H1 (cell line): ENCODE data around the gene PGA5. TPM values are rescaled to one million over a fixed set of nuclear protein-coding genes. Genes with fewer than 3 reads are reported as not detected.
"Not testable (repeated sequence)": the region's sequence is repeated elsewhere in the genome, so short reads cannot be mapped to it uniquely, and the experiment has no call there.

ENCODE experiments used
- CTCF ChIA-PET: fragments of 300-600 bp; sonication (Branson Sonifier 250); formaldehyde crosslinking; loops from one replicate; lab custom pipeline; 2021; ENCODE audit not compliant: partially characterized antibody; lab: Charles Lee
- POLR2A ChIA-PET: fragments of 300-600 bp; sonication (Branson Sonifier 250); formaldehyde crosslinking; loops from one replicate; lab custom pipeline; 2021; ENCODE audit warnings: inconsistent platforms; ENCODE audit not compliant: partially characterized antibody; lab: Charles Lee
- DNase-seq, 2 experiments: peaks; one replicate each; pipeline versions ENCODE4 v3.0.0 to v3.0.0-alpha.2; 2010 to 2022; ENCODE audit warnings: low spot score in 2 of 2, low read depth in 1 of 2, mixed read lengths in 1 of 2
- FAIRE-seq: peaks from 2 replicates; lab custom pipeline; 2011; peaks lifted over from hg19 to GRCh38; lab: Jason Lieb, UNC
- H2AFZ ChIP-seq: 2 replicates; pipeline ENCODE4 v1.8.1; 2012; ENCODE audit warnings: low read length, inconsistent platforms
- H2AK5ac ChIP-seq: 2 replicates; pipeline ENCODE4 v1.6.1; 2013; ENCODE audit warnings: low read depth, low read length
- H2BK120ac ChIP-seq: replicated peaks from 2 replicates; pipeline ENCODE3; 2013; ENCODE audit warnings: low read depth, low read length, inconsistent platforms
- H2BK12ac ChIP-seq: 2 replicates; pipeline ENCODE4 v1.6.1; 2013; ENCODE audit warnings: low read depth, low read length
- H2BK15ac ChIP-seq: 2 replicates; pipeline ENCODE4 v1.6.1; 2013; ENCODE audit warnings: low read length
- H2BK20ac ChIP-seq: 2 replicates; pipeline ENCODE4 v1.6.1; 2013; ENCODE audit warnings: low read length
- H2BK5ac ChIP-seq: 2 replicates; pipeline ENCODE4 v1.6.1; 2013; ENCODE audit warnings: low read depth, low read length
- H3K14ac ChIP-seq: 2 replicates; pipeline ENCODE4 v1.6.1; 2013; ENCODE audit warnings: inconsistent platforms; ENCODE audit not compliant: insufficient read length
- H3K18ac ChIP-seq: 2 replicates; pipeline ENCODE4 v1.6.1; 2013; ENCODE audit warnings: low read length; ENCODE audit errors: extremely low read depth
- H3K23ac ChIP-seq: 2 replicates; pipeline ENCODE4 v1.6.1; 2013; ENCODE audit warnings: inconsistent platforms; ENCODE audit not compliant: insufficient read length
- H3K23me2 ChIP-seq: 2 replicates; pipeline ENCODE4 v1.6.1; 2013; ENCODE audit warnings: low read depth, low read length
- H3K27ac ChIP-seq: 2 replicates; pipeline ENCODE4 v1.6.1; 2011; ENCODE audit warnings: low read depth, low read length, inconsistent platforms
- H3K27me3 ChIP-seq, 4 experiments: replicated peaks in 1 of 4; 1 replicate in 1 of 4; 2 replicates in 3 of 4; pipeline versions ENCODE4 v1.6.1 to v1.8.1; 2011 to 2013; ENCODE audit warnings: low read length in 3 of 4, mild to moderate bottlenecking in 3 of 4, inconsistent platforms in 2 of 4, mixed read lengths in 2 of 4, moderate library complexity in 1 of 4; ENCODE audit not compliant: control insufficient read depth in 3 of 4, insufficient read depth in 3 of 4; ENCODE audit errors: extremely low read depth in 1 of 4
- H3K36me3 ChIP-seq, 4 experiments: 2 replicates each; pipeline versions ENCODE4 v1.6.1 to v1.8.1; 2011 to 2013; ENCODE audit warnings: mild to moderate bottlenecking in 4 of 4, low read length in 3 of 4, moderate library complexity in 2 of 4, control low read depth in 1 of 4, inconsistent platforms in 1 of 4; ENCODE audit not compliant: insufficient read depth in 4 of 4, control insufficient read depth in 2 of 4
- H3K4ac ChIP-seq: replicated peaks from 2 replicates; pipeline ENCODE3; 2013; ENCODE audit warnings: low read length, low read depth, mixed read lengths, inconsistent platforms; ENCODE audit not compliant: insufficient read length
- H3K4me1 ChIP-seq, 4 experiments: replicated peaks in 1 of 4; 1 replicate in 1 of 4; 2 replicates in 3 of 4; pipeline versions ENCODE4 v1.6.1 to v1.8.1; 2011 to 2013; ENCODE audit warnings: low read length in 3 of 4, inconsistent platforms in 2 of 4, mixed read lengths in 1 of 4; ENCODE audit not compliant: insufficient read depth in 4 of 4, control insufficient read depth in 3 of 4
- H3K4me2 ChIP-seq, 2 experiments: 2 replicates each; pipeline versions ENCODE4 v1.6.1 to v1.8.1; 2011 to 2013; ENCODE audit warnings: low read depth in 2 of 2, low read length in 2 of 2, control low read depth in 1 of 2, inconsistent platforms in 1 of 2, mild to moderate bottlenecking in 1 of 2; ENCODE audit not compliant: insufficient read depth in 1 of 2
- H3K4me3 ChIP-seq, 4 experiments: fragments of 200-600, 300-600 bp in 1 of 4; sonication (generic), shearing (Covaris generic), sonication (Bioruptor Twin) in 1 of 4; 2 replicates each; pipeline versions ENCODE4 v1.5.1 to v1.8.1; 2011 to 2016; ENCODE audit warnings: low read length in 4 of 4, low read depth in 3 of 4, control low read depth in 2 of 4, inconsistent platforms in 2 of 4, mild to moderate bottlenecking in 2 of 4, mixed read lengths in 1 of 4, moderate library complexity in 1 of 4; ENCODE audit not compliant: insufficient read depth in 2 of 4; ENCODE audit errors: extremely low read depth in 1 of 4
- H3K56ac ChIP-seq: replicated peaks from 2 replicates; pipeline ENCODE3; 2013; ENCODE audit warnings: low read depth, mild to moderate bottlenecking, mixed read lengths, low read length, inconsistent platforms; ENCODE audit not compliant: insufficient read length
- H3K79me1 ChIP-seq: 2 replicates; pipeline ENCODE4 v1.6.1; 2013; ENCODE audit warnings: low read depth, low read length, control low read depth
- H3K79me2 ChIP-seq, 2 experiments: 2 replicates each; pipeline versions ENCODE4 v1.6.1 to v1.8.1; 2012 to 2013; ENCODE audit warnings: low read length in 2 of 2, mild to moderate bottlenecking in 2 of 2, inconsistent platforms in 1 of 2; ENCODE audit not compliant: insufficient read depth in 2 of 2, control insufficient read depth in 1 of 2
- H3K9ac ChIP-seq, 4 experiments: replicated peaks in 1 of 4; 1 replicate in 1 of 4; 2 replicates in 3 of 4; pipeline versions ENCODE4 v1.6.1 to v1.8.1; 2011 to 2013; ENCODE audit warnings: low read depth in 3 of 4, low read length in 3 of 4, control low read depth in 2 of 4, mild to moderate bottlenecking in 2 of 4, moderate library complexity in 2 of 4, inconsistent platforms in 1 of 4; ENCODE audit errors: extremely low read depth in 1 of 4
- H3K9me3 ChIP-seq, 2 experiments: 2 replicates each; pipeline versions ENCODE4 v1.6.1 to v1.8.1; 2012 to 2013; ENCODE audit warnings: mild to moderate bottlenecking in 2 of 2, moderate library complexity in 2 of 2, control low read depth in 1 of 2, inconsistent platforms in 1 of 2, low read depth in 1 of 2, low read length in 1 of 2, mixed read lengths in 1 of 2; ENCODE audit not compliant: insufficient read depth in 2 of 2
- H4K20me1 ChIP-seq, 2 experiments: replicated peaks in 1 of 2; 2 replicates each; pipeline versions ENCODE3 to v1.8.1; 2011 to 2013; ENCODE audit warnings: inconsistent platforms in 2 of 2, low read length in 2 of 2, mild to moderate bottlenecking in 1 of 2; ENCODE audit not compliant: insufficient read depth in 2 of 2, control insufficient read depth in 1 of 2
- H4K5ac ChIP-seq: 2 replicates; pipeline ENCODE4 v1.6.1; 2013; ENCODE audit warnings: low read length, low read depth, mixed read lengths, inconsistent platforms; ENCODE audit not compliant: insufficient read length
- H4K8ac ChIP-seq: 2 replicates; pipeline ENCODE4 v1.8.0; 2013; ENCODE audit warnings: mild to moderate bottlenecking, moderate library complexity, low read length, inconsistent platforms; ENCODE audit not compliant: insufficient read depth; ENCODE audit errors: extremely low read depth
- H4K91ac ChIP-seq: replicated peaks from 2 replicates; pipeline ENCODE3; 2013; ENCODE audit warnings: low read length, mixed read lengths, inconsistent platforms; ENCODE audit not compliant: insufficient read length
- WGBS, 2 experiments: shearing (Covaris generic) in 1 of 2; methylation state at CpG; one replicate each; pipeline versions ENCODE4 v1.1.6 to v1.1.7; 2013 to 2015; ENCODE audit warnings: low lambda C conversion rate in 2 of 2, mixed read lengths in 2 of 2, inconsistent platforms in 1 of 2, low coverage in 1 of 2, missing lambda C conversion rate in 1 of 2; ENCODE audit not compliant: insufficient replicate concordance in 2 of 2, insufficient coverage in 1 of 2, insufficient read length in 1 of 2; ENCODE audit errors: extremely low coverage in 1 of 2, missing lambda C conversion rate in 1 of 2; 5-methylcytosine and 5-hydroxymethylcytosine counted together
- polyA plus RNA-seq, 7 experiments: library from polyadenylated mRNA; depleted of rRNA in 3 of 7; stranded (reverse) in 5 of 7; unstranded in 2 of 7; fragments of >200 nt in 5 of 7; fragments of 200-250 nt in 2 of 7; gene quantifications; 1 replicate in 5 of 7; 2 replicates in 1 of 7; 4 replicates in 1 of 7; pipeline versions ENCODE4 v1.2.1 to v1.2.3, GENCODE V29; 2011 to 2013; ENCODE audit warnings: missing spikeins in 2 of 7, mixed read lengths in 2 of 7
- total RNA-seq: library from RNA; stranded (reverse); fragmentation: NEBNext Ultra II Directional; extraction: Animal tissue kit (Norgen Biotek cat#: 25700); gene quantifications from 2 replicates; pipeline ENCODE4 v1.2.1, GENCODE V29; 2021

The PGA5 gene
- total and polyA plus RNA-seq, 2 of the 8 experiments (the other 6 are each of a cell fraction or from before 2014, with no cell fraction given): 0.67 to 2.0 TPM

DNA sequence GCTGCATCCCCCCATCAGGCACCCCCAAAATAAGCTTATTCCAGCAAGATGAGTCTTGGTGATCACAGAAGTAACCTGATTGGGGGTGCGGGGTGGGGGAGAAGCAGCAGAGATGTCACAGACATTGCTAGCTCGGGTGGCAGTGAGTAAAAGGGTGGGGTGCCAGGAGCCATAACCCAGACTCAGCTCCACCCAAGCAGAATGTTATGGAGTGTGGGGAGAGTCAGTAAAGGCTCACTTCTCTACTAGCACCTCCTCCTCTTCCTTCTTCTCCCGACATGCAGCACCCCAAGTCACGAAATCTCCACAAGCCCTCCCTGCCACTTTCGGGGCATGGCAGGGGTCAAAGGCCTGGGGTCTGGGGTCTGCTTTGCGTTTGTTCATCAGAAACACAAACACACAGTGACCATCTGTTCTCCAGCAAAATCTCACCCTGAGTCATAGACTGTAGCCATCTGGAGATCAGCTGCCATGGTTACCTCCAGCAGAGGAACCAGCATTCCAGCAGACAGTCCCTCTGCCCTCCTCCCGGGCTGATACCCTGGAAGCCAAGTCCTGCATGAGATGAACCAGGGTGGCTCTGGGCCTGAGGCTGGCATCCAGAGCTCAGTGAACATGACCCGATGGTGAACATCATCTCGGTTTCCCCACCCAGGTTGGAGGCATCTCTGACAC lies 33.2 kb upstream of the PGA5 start:
- H3K27ac ChIP-seq, POLR2A ChIA-PET, H3K23ac ChIP-seq, H4K5ac ChIP-seq, H3K79me2 ChIP-seq, FAIRE-seq, H3K23me2 ChIP-seq, H3K36me3 ChIP-seq, H2AK5ac ChIP-seq, CTCF ChIA-PET, H3K56ac ChIP-seq, H2BK15ac ChIP-seq, H2BK12ac ChIP-seq, H2BK120ac ChIP-seq, H2BK5ac ChIP-seq, H4K91ac ChIP-seq, H2AFZ ChIP-seq, H3K4me2 ChIP-seq, H3K27me3 ChIP-seq, H3K18ac ChIP-seq, H4K8ac ChIP-seq, H3K9ac ChIP-seq, H3K4me1 ChIP-seq, H3K4ac ChIP-seq, H3K79me1 ChIP-seq, H3K4me3 ChIP-seq, H2BK20ac ChIP-seq, H3K14ac ChIP-seq, H4K20me1 ChIP-seq, DNase-seq, H3K9me3 ChIP-seq: not testable (repeated sequence)
- no CpG with 5 or more reads among the region's 9 CpGs for WGBS, 2 experiments

GRCh38 chr11:61210629-61211028 lies 30.3 kb upstream of the PGA5 start:
- CTCF ChIA-PET, H2BK5ac ChIP-seq, H4K8ac ChIP-seq, DNase-seq, POLR2A ChIA-PET, H4K91ac ChIP-seq, H3K4me1 ChIP-seq, H3K79me2 ChIP-seq, H2BK12ac ChIP-seq, H3K79me1 ChIP-seq, H2BK15ac ChIP-seq, H2BK20ac ChIP-seq, FAIRE-seq, H3K23ac ChIP-seq, H3K27ac ChIP-seq, H3K27me3 ChIP-seq, H2AFZ ChIP-seq, H3K23me2 ChIP-seq, H3K4ac ChIP-seq, H3K9me3 ChIP-seq, H3K36me3 ChIP-seq, H3K4me3 ChIP-seq, H4K20me1 ChIP-seq, H3K9ac ChIP-seq, H3K56ac ChIP-seq, H3K4me2 ChIP-seq, H2BK120ac ChIP-seq, H2AK5ac ChIP-seq, H3K14ac ChIP-seq, H4K5ac ChIP-seq, H3K18ac ChIP-seq: not testable (repeated sequence)
- WGBS, 2 experiments: no CpG with 5 or more reads among the region's 6 CpGs
